GM18868 (cell line): ENCODE results near the gene ATP6V0A4.
"Not testable (repeated sequence)": the region's sequence is repeated elsewhere in the genome, so short reads cannot be mapped to it uniquely, and the experiment has no call there.

ENCODE experiments used
- ATAC-seq: cut with Tn5 transposase; IDR thresholded peaks from one replicate; pipeline ENCODE4 v1.9.1; 2021; ENCODE audit warnings: mild to moderate bottlenecking, moderate library complexity; ENCODE audit not compliant: unreplicated experiment

The ATP6V0A4 gene

DNA sequence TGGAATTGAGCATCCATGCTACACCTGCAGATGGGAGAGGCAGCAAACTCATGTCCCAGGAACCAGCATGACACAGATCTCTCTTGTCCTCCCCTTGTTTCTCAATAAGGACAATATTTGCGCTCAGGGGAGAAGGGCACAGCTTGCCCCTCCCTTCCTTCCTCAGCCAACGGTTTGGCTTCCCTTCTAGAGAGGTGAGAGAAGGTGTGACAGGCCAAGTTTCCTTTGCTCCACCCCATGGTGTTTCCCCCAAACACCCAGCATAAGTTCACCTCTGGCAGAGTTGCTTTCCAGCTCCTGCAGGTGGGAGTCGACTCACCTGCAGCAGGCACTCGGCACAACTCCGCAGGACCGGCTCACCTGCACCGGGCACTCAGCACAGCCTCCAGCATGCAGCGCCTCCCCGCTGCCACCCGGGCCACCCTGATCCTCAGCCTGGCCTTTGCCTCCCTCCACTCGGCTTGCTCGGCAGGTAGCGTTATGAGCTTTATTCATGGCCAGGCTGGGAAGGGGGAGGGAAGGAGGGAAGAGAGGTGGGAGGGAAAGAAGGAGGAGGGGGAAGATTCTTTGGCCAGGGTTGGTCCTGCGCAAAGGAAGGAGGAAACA lies at the start of gene ATP6V0A4, which contains the start of gene TMEM213:
Gene ATP6V0A4 (minus strand): TSS at position 482 of the 606 bp plus-strand sequence. CDS start 26,949 bp downstream, outside the sequence.
Gene TMEM213 (plus strand): TSS at position 280 of the 606 bp plus-strand sequence. CDS start 111 bp downstream, at position 391.
- no peak for ATAC-seq

DNA sequence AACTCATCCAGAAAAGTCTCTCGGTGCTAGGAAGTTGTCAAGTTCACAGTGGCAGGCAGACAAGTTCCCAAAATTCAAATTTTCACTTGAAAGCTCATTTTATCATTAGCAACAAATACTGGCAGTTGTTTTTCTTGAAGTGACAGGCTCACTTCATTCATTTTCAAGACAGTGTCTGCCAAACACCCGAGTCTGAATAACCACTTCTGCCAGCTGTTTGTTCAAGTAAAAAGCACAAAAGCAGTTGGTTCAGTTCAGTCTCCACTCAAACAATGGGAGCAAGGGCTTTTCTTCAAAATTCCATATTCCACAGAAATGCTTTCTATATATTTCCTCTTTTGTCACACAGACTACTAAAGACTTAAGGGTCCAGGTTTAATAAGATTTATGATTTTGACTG lies 47.7 kb upstream of the ATP6V0A4 start:
- no peak for ATAC-seq

DNA sequence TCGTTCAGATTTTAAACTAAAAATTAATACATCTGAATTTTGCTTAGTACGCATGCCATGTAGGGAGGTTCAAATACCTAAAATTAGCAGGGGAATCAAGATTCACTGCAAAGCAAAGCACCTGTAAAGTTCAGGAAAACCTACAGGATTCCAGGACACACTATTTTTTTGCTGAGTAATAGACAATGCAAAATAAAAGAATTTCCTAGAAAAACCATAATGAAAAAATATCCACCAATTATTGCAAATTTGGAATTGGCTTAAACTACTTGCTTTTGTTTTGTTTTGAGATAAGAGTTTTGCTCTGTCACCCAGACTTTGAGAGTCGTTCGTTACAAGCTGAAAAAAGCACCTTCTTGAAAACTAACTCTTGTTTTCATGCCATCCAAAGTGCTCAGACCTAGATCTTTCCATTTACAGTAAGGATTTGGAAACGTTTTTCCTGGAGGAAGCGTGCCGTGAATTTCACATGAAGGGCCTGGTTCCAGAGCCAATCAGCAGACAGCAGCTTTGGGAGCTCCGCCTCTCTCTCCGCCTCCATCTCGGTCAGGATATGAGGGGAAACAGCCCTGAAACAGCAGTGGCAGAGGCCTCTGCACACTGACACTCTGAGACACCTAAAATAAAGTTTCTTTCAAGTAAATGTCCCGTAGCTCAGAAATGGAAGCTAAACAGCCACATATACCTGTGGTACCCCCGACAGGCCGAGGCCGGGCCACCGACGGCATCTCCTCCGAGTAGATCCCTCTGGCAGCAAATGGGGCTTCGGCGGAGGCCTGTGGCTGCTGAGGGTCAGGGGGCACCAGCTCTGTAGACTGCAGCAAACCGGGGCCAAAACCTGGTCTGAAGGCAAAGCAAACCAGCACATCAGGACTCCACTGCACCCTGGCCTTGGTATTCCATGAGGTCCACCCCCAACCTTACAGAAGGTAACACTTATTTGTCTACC lies 45.9 kb upstream of the ATP6V0A4 start:
- ATAC-seq = no peak

DNA sequence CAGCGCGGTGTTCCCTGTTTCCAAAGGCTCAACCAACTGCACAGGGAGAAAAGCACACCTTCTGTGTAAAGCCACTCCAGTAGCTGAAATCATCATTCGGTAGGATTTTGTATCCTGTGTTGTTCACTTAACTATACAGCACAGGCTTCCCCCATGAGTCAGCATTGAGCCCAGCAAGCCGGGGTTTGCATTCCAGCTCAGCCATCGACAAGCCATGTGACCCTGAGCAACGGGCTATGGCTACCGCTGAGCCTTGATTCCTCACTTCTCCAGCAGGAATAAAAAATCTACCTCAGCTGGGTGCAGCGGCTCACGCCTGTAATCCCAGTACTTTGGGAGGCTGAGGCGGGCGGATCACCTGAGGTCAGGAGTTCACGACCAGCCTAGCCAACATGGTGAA lies 44.1 kb upstream of the ATP6V0A4 start:
- ATAC-seq = no peak

DNA sequence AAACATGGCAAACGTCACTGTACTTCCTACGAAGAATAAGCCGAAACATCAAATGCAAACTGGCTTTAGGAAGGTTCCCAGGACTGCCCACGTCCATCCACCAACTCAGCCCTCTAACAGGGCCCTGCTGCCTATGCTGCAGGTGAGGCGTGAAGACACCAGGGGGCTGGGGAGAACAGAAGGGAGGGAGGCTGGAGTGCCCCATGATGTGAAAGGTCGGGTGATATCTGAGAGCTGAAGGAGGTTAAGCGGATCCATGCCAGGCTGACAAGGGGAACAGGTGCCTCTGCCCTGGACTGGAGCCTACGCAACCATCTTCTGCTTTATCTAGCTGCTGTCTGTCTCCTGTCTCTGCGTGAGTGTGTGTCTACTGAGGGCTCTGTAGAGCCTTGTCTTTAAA lies 40.2 kb upstream of the ATP6V0A4 start:
- ATAC-seq = no peak

DNA sequence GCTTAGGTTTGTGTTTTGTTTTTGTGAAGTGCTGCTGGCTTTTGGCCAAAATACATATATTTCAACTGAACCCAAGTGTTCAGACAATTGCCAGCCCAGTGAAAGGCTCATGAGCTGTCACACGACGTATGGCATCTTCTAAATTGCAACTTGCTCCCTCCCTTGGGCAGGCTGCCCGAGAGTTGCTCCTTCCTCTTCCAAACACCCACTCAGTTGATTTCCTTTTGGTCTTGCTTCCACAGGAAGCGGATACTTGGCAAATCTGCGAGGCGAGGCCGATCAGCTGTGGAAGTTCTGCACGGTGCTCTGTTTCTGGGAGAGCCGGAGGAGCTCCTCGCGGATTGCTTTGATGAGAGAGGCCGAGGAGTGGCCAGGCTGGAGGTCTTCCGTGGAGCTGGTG lies 39.6 kb upstream of the ATP6V0A4 start:
- no peak for ATAC-seq

DNA sequence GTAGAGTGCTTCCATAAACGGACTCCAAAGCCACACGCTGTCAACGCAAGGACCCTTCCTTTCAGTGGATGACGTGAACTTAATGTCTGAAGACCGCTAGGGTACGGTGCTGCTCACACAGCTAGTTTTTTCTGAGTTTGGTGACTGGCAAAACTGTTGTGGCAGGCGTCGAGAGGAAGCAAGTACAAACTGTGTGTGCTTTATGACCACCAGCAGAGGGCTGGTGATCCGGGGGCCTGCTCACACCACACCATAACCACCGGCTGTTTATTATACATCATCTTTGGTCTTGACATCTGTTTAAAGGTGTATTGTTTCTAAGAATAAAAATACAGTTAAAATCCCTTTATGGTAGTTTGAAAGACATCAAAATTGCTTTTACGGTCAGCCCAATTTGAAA lies 37.1 kb upstream of the ATP6V0A4 start:
- no peak for ATAC-seq

DNA sequence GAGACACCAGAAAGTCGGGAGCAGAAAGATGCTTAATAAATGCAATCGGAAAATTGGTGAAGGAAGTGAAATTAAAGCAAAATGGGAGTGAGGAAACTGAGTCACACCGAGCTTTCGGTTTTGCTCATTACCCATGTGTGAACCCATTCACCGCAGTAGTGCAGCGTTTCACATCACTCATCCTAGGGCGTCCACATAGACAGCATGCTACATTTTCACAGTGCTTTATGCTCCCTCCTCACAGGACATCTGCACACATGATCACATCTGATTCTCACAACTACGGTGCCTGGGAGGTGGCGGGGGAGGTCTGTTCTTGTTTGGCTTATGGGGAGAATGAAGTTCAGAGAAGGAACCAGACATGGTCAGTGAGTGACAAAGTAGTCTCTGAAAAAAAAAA lies 36.6 kb upstream of the ATP6V0A4 start:
- ATAC-seq = no peak

DNA sequence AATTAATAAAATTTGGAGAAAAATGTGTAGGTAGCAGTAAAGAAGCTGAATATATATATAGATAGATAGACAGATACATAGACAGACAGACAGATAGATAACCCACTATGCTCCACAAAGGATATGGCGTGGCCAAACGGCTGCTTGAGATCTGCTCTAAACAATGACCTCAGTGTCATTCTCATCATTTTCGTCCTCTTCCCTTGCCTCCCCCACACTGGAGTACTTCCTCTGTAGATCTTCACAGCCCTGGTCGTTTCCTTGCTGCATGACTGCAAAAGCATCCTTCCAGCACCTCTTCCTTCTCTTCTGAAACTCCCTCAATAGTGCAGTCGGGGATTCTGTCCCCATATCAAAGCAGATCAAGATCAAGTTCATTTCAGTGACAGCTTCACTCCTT lies 35.6 kb upstream of the ATP6V0A4 start:
- ATAC-seq = no peak

DNA sequence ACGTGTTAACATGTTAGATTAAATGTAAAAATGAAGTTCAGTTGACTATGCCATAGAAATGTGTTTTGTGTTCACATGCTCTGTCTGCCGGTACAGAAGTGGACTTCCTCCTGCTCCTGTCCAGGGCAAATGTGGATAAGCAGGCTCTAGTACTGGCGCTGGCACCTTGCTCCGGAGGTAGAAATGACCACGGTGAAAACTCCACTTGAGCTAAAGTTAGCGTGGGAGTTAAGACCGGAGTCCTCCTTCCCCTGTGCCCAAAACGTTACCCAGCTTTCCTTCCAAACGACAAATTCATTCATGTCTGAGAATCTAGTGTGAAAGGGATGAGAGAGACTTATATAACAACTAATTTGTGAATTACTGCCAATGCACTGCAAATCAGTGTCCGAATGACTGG lies 35.0 kb upstream of the ATP6V0A4 start:
- no peak for ATAC-seq

DNA sequence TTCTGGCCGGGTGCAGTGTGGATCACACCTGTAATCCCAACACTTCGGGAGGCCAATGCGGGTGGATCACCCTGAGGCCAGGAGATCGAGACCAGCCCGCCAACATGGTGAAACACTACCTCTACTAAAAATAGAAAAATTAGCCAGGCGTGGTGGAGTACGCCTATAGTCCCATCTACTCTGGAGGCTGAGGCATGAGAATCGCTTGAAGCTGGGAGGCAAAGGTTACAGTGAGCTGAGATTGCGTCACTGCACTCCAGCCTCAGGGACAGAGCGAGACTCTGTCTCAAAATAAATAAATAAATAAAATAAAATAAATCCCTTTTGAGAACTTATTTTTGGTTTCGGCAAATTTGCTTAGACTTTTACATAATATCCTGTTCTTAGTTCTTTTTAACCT lies 31.3 kb upstream of the ATP6V0A4 start:
- ATAC-seq = no peak

DNA sequence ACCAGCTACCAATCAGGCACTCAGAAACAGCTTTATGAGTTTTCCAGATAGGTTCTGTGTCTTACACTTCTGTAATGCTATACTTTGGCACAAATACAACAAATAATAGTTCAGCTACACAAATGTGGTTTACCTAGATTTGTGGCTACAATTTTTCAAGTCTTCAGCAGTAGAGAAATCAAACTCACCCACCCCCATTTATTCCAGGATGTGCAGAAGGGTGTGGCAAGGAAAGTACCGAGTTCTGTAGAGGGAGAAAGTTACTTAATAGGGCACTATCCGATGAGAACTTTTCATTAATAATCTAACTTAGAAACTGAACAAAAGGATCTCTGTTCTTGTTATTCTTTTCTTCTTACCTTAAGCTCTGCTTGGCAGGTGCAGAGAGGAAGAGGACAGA lies 30.3 kb upstream of the ATP6V0A4 start:
- no peak for ATAC-seq

DNA sequence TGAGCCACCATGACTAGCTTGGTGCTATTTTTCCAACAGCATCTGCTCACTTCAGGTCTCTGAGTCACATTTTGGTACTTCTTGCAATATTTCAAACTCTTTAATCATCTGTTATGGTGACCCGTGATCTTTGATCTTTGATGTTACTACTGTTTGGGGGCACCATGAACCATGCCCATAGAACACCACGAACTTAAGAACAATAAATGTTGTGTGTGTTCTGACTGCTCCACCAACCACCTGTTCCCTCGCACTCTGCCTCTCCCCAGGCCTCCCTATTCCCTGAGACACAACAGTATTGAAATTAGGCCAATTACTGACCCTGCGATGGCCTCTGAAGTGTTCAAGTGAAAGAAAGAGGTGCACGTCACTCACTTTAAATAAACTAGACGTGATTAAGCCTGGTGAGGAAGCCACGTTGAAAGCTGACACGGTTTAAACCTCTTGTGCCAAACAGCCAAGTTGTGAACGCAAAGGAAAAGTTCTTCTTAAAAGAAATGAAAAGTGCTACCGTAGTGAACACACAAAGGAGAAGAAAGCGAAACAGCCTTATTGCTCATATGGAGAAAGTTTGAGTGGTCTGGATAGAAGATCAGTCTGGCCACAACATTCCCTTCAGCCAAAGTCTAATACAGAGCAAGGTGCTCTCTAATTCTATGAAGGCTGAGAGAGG lies 27.2 kb upstream of the ATP6V0A4 start:
- no peak for ATAC-seq

DNA sequence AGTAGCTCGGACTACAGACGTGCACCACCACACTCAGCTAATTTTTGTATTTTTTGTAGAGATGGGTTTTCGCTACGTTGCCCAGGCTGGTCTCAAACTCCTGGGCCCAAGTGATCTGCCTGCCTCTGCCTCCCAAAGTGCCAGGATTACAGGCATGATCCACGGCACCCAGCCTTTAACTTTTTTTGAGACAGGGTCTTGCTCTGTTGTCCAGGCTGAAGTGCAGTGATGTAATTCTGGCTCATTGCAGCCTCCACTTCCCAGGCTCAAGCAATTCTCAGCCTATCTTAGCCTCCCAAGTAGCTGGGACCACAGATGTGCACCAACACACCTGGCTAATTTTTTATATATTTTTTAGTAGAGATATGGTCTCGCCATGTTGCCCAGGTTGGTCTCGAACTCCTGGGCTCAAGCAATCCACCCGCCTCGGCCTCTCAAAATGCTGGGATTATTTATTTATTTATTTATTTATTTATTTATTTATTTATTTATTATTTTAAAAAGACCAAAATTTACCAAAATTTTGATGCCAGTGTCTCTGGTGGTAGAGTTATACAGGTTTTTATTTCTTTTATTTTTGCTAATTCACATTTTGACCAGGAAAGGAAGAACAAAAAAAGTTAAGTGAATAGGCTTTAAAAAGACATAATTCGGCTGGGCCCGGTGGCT lies 25.0 kb upstream of the ATP6V0A4 start:
- no peak for ATAC-seq

DNA sequence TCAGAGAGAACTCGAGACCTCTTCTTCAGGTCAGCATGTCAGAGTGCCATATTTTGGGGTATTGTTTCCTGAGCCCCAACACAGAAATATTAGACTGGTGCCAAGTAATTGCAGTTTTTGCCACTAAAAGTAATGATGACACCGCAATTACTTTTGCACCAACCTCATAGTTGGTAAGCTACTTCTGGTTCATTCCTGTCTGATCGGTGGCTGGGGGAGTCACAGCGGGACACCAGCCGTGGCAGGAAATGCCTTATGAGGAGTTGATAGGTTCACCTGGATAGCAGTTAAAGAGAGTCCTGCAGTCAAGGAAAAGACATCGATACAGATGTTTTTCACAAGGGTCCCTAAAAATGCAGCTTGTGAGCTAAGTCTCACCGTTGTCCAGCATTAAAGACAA lies 23.9 kb upstream of the ATP6V0A4 start:
- ATAC-seq = no peak

DNA sequence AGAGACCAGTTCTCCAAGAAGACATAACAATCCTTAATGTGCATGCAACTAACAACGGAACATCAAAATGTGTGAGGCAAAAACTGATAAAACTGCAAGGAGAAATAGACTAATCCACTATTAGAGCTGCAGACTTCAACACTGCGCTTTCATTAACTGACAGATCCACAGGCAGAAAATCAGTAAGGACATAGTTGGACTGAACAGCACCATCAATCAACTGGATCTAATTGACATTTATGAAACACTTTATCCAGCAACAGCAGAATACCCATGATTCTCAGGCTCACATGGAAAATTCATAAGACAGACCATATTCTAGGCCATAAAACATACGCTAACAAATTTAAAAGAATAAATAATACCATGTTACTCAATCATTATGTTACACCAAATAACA lies 21.6 kb upstream of the ATP6V0A4 start:
- no peak for ATAC-seq

DNA sequence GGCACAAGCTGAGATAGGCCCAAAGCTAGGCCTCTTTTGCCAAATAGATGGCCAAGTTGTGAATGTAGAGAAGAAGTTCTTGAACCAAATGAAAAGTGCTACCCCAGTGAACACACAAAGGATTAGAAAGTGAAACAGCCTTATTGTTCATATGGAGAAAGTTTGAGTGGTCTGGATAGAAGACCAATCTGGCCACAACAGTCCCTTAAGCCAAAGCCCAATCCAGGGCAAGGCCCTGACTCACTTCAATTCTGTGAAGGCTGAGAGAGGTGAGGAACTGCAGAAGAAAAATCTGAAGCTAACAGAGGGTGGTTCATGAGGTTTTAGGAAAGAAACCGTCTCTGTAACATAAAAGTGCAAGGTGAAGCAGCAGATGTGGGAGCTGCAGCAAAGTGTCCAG lies 18.7 kb upstream of the ATP6V0A4 start:
- ATAC-seq = no peak

DNA sequence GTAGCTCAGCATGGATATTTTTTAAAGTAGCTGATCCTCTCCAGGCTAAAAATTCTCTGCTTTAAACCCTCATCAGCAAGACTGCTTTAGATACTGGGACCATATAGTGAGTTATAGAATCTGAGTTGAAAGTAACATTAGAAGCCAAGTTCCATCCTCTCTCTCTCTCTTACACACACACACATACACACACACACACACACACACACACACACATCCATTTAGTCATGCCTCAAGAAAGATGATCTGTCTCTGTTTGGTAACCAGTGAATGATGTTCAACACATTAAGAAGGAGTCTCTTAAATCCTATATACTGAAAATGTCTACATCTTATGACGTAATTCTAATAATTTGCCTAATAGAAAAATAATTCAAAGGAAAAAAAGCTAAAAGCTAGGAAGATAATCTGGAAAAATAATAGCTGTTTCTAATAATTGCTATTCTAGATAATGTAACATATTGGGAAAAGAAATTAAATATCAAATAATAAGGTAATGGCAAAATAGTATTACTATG lies 16.9 kb upstream of the ATP6V0A4 start:
- no peak for ATAC-seq

DNA sequence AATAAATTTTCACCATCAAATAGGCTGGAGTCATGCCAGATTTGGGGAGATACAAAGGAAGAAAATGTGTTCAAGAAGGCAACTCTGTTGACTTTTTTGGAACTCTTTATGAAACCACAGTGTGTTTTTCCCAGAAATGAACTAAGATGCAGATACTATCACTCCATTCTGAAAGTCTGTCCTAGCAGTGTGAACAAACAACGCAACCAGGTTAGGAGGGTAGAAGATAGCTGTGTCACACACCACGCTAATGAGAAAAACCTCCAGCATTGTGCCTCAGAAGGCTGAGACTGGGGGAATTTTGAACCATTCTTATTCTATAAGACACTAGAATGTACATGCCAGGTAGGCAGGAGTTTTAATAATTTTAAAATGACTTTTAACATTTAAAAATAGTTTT lies 15.9 kb upstream of the ATP6V0A4 start:
- no peak for ATAC-seq

DNA sequence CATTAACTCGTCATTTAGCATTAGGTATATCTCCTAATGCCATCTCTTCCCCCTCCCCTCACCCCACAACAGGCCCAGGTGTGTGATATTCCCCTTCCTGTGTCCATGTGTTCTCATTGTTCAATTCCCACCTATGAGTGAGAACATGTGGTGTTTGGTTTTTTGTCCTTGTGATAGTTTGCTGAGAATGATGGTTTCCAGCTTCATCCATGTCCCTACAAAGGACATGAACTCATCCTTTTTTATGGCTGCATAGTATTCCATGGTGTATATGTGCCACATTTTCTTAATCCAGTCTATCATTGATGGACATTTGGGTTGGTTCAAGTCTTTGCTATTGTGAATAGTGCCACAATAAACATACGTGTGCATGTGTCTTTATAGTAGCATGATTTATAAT lies 13.3 kb upstream of the ATP6V0A4 start:
- ATAC-seq = not testable (repeated sequence)

DNA sequence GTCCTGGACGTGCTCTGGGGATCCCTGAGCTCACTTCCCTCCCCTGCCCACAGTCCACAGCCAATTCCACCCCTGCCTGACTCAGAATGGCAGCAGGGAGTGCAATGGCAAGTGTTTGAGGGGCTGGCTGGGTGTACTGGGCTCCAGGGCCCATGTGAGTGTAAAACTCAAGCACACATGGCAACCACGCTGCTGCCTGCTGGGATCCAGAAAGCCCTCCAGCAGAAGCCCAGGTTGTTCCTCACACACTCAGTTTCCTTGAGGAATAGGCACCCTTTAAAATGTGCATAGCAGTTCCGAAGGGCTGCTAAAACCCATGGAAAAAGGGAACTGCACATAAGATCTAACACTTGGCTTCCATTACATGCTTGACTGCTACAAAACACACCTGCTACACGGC lies 11.3 kb upstream of the ATP6V0A4 start:
- no peak for ATAC-seq
